H9 (cell line): ENCODE measurements around the gene AFAP1. TPM values are rescaled to one million over a fixed set of nuclear protein-coding genes. Genes with fewer than 3 reads are reported as not detected.

ENCODE experiments used
- DNase-seq: peaks from one replicate; pipeline ENCODE4 v3.0.0-alpha.2; 2017
- H2AFZ ChIP-seq: one replicate; pipeline ENCODE4 v1.6.1; 2013; ENCODE audit warnings: mild to moderate bottlenecking, low read length, control low read depth, moderate library complexity
- H2AK5ac ChIP-seq: 2 replicates; pipeline ENCODE4 v1.6.1; 2013; ENCODE audit warnings: low read length, control low read depth, mixed read lengths; ENCODE audit not compliant: insufficient read length
- H2BK120ac ChIP-seq: one replicate; pipeline ENCODE4 v1.6.1; 2013; ENCODE audit warnings: low read depth, mild to moderate bottlenecking, low read length, control low read depth, inconsistent platforms; ENCODE audit not compliant: poor library complexity, severe bottlenecking
- H2BK12ac ChIP-seq: 2 replicates; pipeline ENCODE4 v1.6.1; 2013; ENCODE audit warnings: low read length, control low read depth, mixed read lengths, low read depth; ENCODE audit not compliant: insufficient read length
- H2BK15ac ChIP-seq: 2 replicates; pipeline ENCODE4 v1.6.1; 2013; ENCODE audit warnings: low read depth, low read length, control low read depth
- H2BK20ac ChIP-seq: one replicate; pipeline ENCODE4 v1.6.1; 2013; ENCODE audit warnings: low read depth, mild to moderate bottlenecking, low read length, control low read depth, inconsistent platforms; ENCODE audit not compliant: poor library complexity, severe bottlenecking
- H2BK5ac ChIP-seq: 2 replicates; pipeline ENCODE4 v1.6.1; 2013; ENCODE audit warnings: low read length, control low read depth, mixed read lengths; ENCODE audit not compliant: insufficient read length
- H3K14ac ChIP-seq: 2 replicates; pipeline ENCODE4 v1.6.1; 2013; ENCODE audit warnings: low read length, control low read depth; ENCODE audit not compliant: insufficient read depth
- H3K18ac ChIP-seq: 2 replicates; pipeline ENCODE4 v1.6.1; 2013; ENCODE audit warnings: low read depth, mild to moderate bottlenecking, mixed read lengths, low read length, control low read depth; ENCODE audit not compliant: insufficient read length
- H3K23ac ChIP-seq: 2 replicates; pipeline ENCODE4 v1.6.1; 2013; ENCODE audit warnings: low read length, control low read depth, mixed read lengths, low read depth; ENCODE audit not compliant: insufficient read length
- H3K23me2 ChIP-seq: 2 replicates; pipeline ENCODE4 v1.6.1; 2013; ENCODE audit warnings: low read depth, mild to moderate bottlenecking, mixed read lengths, low read length, control low read depth; ENCODE audit not compliant: insufficient read length, poor library complexity, severe bottlenecking
- H3K27ac ChIP-seq: 2 replicates; pipeline ENCODE4 v1.5.1; 2013; ENCODE audit warnings: low read length, control low read depth, mixed read lengths, low read depth; ENCODE audit not compliant: insufficient read length
- H3K27me3 ChIP-seq: 2 replicates; pipeline ENCODE4 v1.6.1; 2013; ENCODE audit warnings: low read length, control low read depth, inconsistent platforms; ENCODE audit not compliant: insufficient read depth
- H3K4ac ChIP-seq: 2 replicates; pipeline ENCODE4 v1.6.1; 2013; ENCODE audit warnings: low read depth, mild to moderate bottlenecking, control low read depth, inconsistent platforms, low read length, moderate library complexity
- H3K4me1 ChIP-seq: 2 replicates; pipeline ENCODE4 v1.6.1; 2013; ENCODE audit warnings: low read length, control low read depth, inconsistent platforms; ENCODE audit not compliant: insufficient read depth
- H3K4me2 ChIP-seq: 2 replicates; pipeline ENCODE4 v1.6.1; 2013; ENCODE audit warnings: low read length, control low read depth, mixed read lengths; ENCODE audit not compliant: insufficient read length, insufficient read depth
- H3K56ac ChIP-seq: 2 replicates; pipeline ENCODE4 v1.6.1; 2013; ENCODE audit warnings: low read depth, mild to moderate bottlenecking, mixed read lengths, low read length, control low read depth; ENCODE audit not compliant: insufficient read length
- H3K79me1 ChIP-seq: 2 replicates; pipeline ENCODE4 v1.6.1; 2013; ENCODE audit warnings: low read depth, mild to moderate bottlenecking, moderate library complexity, low read length, control low read depth, inconsistent platforms; ENCODE audit not compliant: insufficient read depth, poor library complexity, severe bottlenecking
- H3K79me2 ChIP-seq: 2 replicates; pipeline ENCODE4 v1.6.1; 2013; ENCODE audit warnings: low read length, control low read depth, inconsistent platforms; ENCODE audit not compliant: insufficient read depth
- H3K9ac ChIP-seq: 2 replicates; pipeline ENCODE4 v1.6.1; 2013; ENCODE audit warnings: low read length, control low read depth, mixed read lengths; ENCODE audit not compliant: insufficient read length; ENCODE audit errors: extremely low read depth
- H3K9me3 ChIP-seq: one replicate; pipeline ENCODE4 v1.6.1; 2013; ENCODE audit warnings: low read depth, low read length, inconsistent platforms; ENCODE audit not compliant: control insufficient read depth
- H3T11ph ChIP-seq: one replicate; pipeline ENCODE4 v1.6.1; 2013; ENCODE audit warnings: mild to moderate bottlenecking, low read length, control low read depth, inconsistent platforms
- H4K20me1 ChIP-seq: one replicate; pipeline ENCODE4 v1.6.1; 2013; ENCODE audit not compliant: control insufficient read depth, insufficient read length, insufficient read depth
- H4K5ac ChIP-seq: 2 replicates; pipeline ENCODE4 v1.6.1; 2013; ENCODE audit warnings: low read depth, mild to moderate bottlenecking, mixed read lengths, low read length, control low read depth; ENCODE audit not compliant: insufficient read length
- H4K8ac ChIP-seq: replicated peaks from 2 replicates; pipeline ENCODE4 v1.6.1; 2013; ENCODE audit warnings: low read length, control low read depth, mixed read lengths, low read depth; ENCODE audit not compliant: insufficient read length
- H4K91ac ChIP-seq: 2 replicates; pipeline ENCODE4 v1.6.1; 2013; ENCODE audit warnings: low read depth, mild to moderate bottlenecking, moderate library complexity, mixed read lengths, low read length, control low read depth; ENCODE audit not compliant: insufficient read length
- H3K27ac Mint-ChIP-seq, 3 experiments: 2 replicates in 2 of 3; 3 replicates in 1 of 3; pipeline ENCODE4 v1.8.0; 2020 to 2021; ENCODE audit warnings: mixed read lengths in 3 of 3, mild to moderate bottlenecking in 1 of 3, moderate library complexity in 1 of 3
- H3K27me3 Mint-ChIP-seq: 2 replicates; pipeline ENCODE4 v1.8.0; 2021; ENCODE audit warnings: low read depth, mild to moderate bottlenecking, moderate library complexity, mixed read lengths
- H3K36me3 Mint-ChIP-seq, 3 experiments: 2 replicates in 2 of 3; 3 replicates in 1 of 3; pipeline ENCODE4 v1.8.0; 2020 to 2021; ENCODE audit warnings: low read depth in 3 of 3, mixed read lengths in 3 of 3; ENCODE audit not compliant: insufficient read depth in 1 of 3
- H3K4me1 Mint-ChIP-seq, 2 experiments: 2 replicates each; pipeline ENCODE4 v1.8.0; 2020; ENCODE audit warnings: mixed read lengths in 2 of 2
- H3K4me3 Mint-ChIP-seq, 2 experiments: 2 replicates in 1 of 2; 3 replicates in 1 of 2; pipeline ENCODE4 v1.8.0; 2020 to 2021; ENCODE audit warnings: mild to moderate bottlenecking in 2 of 2, mixed read lengths in 2 of 2, moderate library complexity in 1 of 2
- H3K9me3 Mint-ChIP-seq, 2 experiments: 2 replicates in 1 of 2; 3 replicates in 1 of 2; pipeline ENCODE4 v1.8.0; 2020; ENCODE audit warnings: mild to moderate bottlenecking in 2 of 2, mixed read lengths in 2 of 2, moderate library complexity in 1 of 2
- CTCF ChIP-seq: fragments of 200-600 bp; sonication (generic); conservative IDR thresholded peaks from 3 replicates; pipeline ENCODE4 v1.8.0; 2021; ENCODE audit warnings: antibody characterized with exemption, mild to moderate bottlenecking
- WGBS: extraction: QIAGEN DNeasy Blood & Tissue Kit; methylation state at CpG from one replicate; pipeline ENCODE4 v1.1.7; 2013; ENCODE audit warnings: missing lambda C conversion rate, low lambda C conversion rate, mixed read lengths; ENCODE audit not compliant: insufficient read length; ENCODE audit errors: extremely low coverage; 5-methylcytosine and 5-hydroxymethylcytosine counted together
- total RNA-seq: library from RNA; stranded (reverse); gene quantifications from 2 replicates; pipeline ENCODE4 v1.2.1, GENCODE V29; 2021

The AFAP1 gene
- total RNA-seq, 1 experiment from 2014 or later = 6.5 TPM

- Histone ChIP-seq H2BK12ac (no peak overlapping the region), H3K27me3 (no peaks in the 10 kb centered on the region), H4K5ac (no peak overlapping the region), H3K23ac (no peak overlapping the region), H2BK5ac (no peak overlapping the region), H2BK15ac (no peak overlapping the region), H4K91ac (no peak overlapping the region), H3K56ac (no peak overlapping the region), H4K8ac (no peak overlapping the region), H3K9ac (no peak overlapping the region), H3K27ac (no peak overlapping the region), H2AFZ (no peak overlapping the region), H3K4me2 (no peak overlapping the region), H3K79me2 (peaks cover 2% of the 10 kb centered on the region; the same call in 1 of the 2 replicates), H4K20me1 (no peaks in the 10 kb centered on the region), H3K23me2 (no peaks in the 10 kb centered on the region), H3K18ac (no peak overlapping the region), H3T11ph (no peak overlapping the region), H3K4me1 (peaks cover 2% of the 10 kb centered on the region; the same call in 1 of the 2 replicates), H2BK120ac (no peak overlapping the region), H2BK20ac (no peak overlapping the region), H3K4ac (no peak overlapping the region), H3K14ac (no peak overlapping the region), H2AK5ac (no peak overlapping the region), H3K9me3 (no peaks in the 10 kb centered on the region), H3K79me1 (peaks cover 6% of the 10 kb centered on the region)
- DNase-seq = no peak
- H3K4me3 Mint-ChIP-seq = no peak overlapping the region
- H3K27ac Mint-ChIP-seq = no peak overlapping the region
- no peaks in the 10 kb centered on the region for H3K27me3 Mint-ChIP-seq
- no peaks in the 10 kb centered on the region for H3K9me3 Mint-ChIP-seq
- H3K36me3 Mint-ChIP-seq = no peaks in the 10 kb centered on the region
- no CpG with 5 or more reads among the region's 7 CpGs for WGBS
- TF ChIP-seq CTCF = no peak
- peaks cover 63 to 75% of the 10 kb centered on the region in 2 experiments for H3K4me1 Mint-ChIP-seq
Measured at GRCh38 chr4:7902101-7902553, 37.5 kb downstream of the AFAP1 start.
